ENCODE results near the gene THAP3.
"Not testable (repeated sequence)": the region's sequence is repeated elsewhere in the genome, so short reads cannot be mapped to it uniquely, and the experiment has no call there.

The THAP3 gene

DNA sequence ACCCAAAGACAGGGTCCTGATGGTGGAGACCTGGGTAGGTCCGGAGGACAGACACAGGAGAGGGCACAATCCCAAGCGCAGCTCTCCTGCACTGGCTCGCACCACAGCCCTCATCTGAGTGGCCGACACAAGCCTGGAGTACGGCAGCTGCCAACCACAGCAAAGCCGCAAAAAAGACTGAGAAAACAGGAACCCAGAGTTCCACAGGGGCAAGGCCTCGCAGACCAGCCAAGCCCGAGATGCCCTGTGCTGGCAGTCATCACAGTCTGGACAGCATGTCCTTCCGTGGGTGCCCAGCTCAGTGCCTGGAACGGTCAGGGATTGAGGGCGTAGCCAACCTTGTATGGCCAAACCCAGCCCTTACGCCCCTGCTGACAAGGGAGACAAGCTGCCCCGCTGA is 33.4 kb upstream of the THAP3 start:
- no peak for DNase-seq (ENCODE audit: low spot score)

DNA sequence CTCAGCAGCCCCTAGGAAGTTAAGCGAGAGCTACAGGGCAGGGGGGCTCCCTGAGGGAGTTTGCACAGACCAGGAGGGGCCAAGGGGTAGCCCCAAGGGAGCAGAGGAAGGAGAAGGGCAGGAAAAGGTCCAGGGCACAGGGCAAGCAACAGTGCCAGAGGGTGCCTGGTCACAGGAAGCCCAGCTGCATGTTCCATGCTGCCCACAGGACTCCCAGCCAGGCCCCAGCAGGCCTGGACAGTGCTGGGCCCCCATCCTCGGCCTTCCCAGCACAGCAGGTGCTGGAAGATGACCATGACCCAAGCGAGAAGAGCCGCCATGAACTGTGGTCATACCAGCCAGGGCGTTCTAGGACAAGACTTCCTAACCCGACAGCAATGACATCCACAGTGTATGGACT is 33.0 kb upstream of the THAP3 start:
- DNase-seq (ENCODE audit: low spot score), result no peak

DNA sequence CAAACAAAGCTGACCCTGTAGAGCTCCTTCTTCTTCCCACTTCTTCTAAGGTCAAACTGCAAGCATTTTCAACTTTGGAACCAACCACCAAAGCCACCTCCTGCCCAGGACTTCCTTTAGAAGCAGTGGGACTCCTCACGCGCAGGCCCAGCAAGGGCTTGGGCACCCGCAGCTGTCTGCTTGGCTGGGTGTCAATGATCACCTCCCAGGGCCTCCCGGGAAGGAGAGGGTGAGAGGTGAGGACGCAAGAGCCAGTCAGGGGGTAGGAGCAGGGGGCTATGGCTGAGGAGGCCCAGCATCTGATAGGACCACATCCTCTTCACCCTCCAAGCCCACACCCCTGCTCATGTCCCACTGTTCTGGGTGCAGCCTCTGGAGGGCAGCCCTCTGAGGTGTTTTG is 32.2 kb upstream of the THAP3 start:
- DNase-seq (ENCODE audit: low spot score), result no peak

DNA sequence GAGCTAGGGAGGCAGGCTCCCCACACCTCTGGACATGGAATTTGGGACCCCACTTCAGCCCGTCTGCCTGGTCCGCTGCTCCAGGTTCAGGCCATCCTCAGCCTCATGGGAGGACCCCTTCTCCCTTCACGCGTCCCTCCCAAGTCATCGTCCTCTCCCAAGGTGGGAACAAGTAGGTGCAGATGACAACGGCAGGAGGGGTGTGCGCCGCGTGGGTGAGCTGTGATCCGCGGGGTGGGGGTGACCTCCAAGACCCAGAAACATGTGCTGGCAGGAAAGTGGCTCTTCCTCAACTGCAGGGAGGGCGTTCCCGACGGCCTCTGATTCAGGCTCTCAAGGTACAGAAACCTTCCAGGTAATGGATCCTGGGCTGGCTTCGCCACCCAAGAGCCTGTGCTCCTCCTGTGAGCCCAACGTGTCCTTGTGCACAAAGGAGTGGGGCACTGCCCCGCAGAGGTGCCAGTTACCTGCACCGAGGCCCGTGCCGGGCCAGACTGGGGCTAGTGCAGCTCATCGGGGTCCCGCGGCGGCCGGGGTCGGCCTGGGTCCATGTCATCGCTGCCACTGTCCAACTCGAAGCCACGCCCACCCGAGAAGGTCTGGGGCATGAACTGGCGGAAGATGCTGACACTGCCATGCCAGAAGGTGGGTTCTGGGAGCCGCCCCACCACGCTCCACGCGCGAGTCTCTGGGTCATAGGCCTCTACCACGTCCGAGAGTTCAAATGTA is 31.6 kb upstream of the THAP3 start:
- DNase-seq (ENCODE audit: low spot score), result no peak

DNA sequence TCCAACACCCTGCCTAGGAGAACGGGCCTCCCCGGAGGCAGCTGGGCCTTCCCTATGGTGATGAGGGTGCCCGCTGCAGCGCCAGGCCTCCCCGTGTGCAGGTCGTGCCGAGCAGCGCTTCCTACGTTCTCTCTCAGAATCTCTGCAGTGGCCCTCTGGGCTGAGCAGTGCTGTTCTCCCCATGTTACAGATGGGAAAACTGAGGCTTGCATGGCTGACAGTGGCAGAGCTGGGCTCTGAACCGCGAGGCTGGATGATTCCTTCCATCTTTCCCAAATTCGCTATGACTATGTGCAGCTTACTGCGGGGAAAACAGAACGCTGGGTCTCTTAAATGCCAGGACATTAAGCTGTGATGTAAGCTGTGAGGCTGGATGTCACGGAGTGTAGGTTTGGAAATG is 30.9 kb upstream of the THAP3 start:
- DNase-seq (ENCODE audit: low spot score), result no peak

DNA sequence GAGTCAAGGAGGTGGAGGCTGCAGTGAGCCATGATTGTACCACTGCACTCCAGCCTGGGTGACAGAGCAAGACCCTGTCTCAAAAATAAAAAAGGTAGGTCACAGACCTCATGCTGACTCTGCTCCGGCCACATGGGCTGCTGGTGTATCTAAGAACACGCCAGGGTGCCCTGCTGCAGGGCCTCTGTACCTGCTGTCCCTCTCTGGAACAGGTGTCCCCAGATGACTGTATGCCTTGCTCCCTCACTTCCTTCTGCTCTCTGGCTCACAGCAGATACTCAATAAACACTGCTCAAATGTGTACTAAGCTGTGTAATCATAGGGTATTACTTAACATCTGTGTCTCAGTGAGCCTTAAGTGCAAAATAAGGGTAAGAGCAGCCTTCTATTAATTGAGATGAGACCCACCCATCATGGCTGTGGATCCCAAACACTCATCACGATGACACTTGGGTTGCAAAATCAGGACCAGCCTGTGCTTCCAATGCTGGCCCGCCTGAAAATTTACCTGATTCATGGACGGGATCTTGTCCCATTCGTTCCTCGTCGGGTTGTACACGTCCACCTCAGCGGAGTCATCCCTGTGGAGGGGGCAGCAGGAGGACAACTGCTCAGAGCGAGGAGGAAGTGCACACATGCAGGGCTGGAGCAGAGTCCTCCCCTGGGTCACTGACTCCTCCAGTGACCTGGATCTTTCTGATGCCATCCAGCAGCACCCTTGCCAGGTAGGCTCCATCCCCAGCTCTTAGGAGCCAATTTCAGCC is 29.5 kb upstream of the THAP3 start:
- no peak for DNase-seq (ENCODE audit: low spot score)

DNA sequence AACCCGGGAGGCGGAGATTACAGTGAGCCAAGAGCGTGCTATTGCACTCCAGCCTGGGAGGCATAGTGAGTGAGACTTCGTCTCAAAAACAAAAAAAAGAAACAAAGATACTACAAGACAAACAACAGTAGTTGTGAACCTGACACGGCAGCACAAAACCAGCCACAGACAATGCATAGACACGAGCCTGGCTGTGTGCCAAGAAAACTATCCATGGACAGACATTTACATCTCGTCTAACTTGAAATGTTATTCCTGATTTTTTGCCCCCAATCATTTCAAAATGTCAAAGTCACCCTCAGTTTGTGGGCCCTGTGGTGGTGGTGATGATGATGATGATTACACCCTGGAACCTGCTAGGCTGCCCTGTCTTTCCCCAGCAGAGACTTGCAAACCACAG is 28.3 kb upstream of the THAP3 start:
- DNase-seq (ENCODE audit: low spot score), result no peak

DNA sequence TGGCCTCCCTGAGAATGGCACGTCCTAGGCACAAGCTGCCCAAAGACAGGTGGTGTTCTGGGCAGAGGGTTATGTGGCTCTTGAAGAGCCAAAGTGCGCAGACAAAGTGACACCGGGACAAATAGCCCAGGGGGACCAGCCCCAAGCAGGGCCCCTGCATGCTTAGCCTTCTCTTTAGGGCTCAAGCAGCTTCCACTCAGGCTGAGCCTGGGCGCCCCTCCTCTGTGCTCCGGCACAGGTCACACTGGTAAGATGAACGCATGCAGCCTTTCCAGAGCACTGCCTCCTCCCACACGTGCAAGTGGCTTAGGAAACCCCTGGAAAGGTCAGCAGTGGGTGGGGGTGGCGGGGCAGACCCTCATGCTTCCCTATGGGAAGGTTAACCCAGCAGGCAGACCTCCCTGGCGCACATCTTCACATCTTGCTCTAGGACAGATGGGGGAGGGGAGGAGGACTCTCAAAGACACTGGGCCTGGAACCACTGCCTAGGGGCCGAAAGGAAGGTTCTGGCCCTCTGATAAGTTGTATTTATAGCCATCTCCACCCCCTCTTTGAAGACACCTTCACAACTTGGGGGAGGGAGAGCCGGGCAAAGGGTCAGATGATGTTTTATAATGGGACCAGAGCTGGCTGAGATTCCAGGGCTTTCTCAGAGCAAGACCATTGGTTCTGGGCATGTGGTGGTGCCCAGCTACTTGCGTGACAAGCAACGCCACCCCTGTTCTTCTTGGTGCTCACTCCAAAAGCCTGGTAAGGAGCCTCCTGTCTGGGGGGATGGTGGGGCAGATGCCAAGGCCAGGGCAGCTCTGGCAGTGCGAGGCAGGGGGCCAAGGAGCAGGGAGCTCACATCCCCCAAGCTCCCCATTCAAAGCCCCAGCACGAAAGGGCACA is 27.5 kb upstream of the THAP3 start:
- no peak for DNase-seq (ENCODE audit: low spot score)

DNA sequence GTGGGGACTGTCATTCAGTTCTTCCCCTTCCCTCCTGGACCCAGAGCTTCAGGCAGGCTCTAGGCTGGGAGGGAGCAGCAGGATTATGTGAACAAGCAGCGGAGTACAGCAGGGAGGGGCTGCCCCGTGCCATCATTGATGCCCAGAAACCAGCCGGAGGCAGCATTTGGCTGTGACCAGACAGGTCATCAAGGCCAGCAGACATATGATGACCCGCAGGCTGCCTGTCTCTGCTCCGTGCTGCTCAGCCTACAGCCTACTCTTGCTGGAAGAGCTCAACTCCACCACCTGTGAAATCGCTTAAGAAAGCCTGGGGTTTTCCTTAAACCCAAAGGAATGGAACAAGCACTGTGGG is 26.9 kb upstream of the THAP3 start:
- no peak for DNase-seq (ENCODE audit: low spot score)

DNA sequence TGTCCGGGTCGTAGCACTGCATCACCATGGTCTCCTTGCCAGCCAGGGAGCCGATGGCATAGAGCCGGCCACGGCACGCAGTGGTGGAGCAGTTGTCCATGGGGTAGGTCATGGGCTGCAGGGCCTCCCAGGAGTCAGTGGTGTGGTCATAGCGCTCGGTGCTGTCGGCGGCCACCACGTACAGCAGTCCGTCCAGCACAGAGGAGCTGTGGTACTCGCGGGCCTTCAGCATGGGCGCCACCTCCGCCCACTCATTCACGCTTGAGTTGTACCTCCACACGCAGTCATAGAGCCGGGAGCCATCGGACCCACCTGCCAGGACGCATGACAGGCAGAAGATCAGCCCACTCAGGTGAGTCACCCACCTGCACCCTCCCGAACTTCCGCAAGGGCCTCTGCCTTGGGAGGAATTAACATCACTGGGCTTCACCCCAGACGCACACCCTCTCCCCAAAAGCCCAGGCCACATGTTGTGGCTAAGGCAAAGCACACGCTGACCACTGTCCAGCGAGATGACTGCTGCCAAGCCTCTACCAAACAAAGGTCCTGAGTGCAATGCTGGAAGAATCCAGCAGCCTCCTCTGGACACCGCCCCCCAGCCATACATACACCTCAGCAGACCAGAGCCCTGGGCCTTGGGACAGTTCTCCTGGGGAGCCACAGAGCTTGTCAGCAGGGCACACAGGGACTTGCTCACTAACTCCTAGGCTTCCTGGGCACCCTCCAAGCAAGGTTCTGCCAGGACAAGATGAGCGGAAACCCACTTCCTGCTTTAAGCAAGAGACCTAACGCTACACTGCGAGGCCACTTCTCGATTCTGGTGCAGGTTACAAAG is 25.3 kb upstream of the THAP3 start:
- DNase-seq (ENCODE audit: low spot score), result no peak

DNA sequence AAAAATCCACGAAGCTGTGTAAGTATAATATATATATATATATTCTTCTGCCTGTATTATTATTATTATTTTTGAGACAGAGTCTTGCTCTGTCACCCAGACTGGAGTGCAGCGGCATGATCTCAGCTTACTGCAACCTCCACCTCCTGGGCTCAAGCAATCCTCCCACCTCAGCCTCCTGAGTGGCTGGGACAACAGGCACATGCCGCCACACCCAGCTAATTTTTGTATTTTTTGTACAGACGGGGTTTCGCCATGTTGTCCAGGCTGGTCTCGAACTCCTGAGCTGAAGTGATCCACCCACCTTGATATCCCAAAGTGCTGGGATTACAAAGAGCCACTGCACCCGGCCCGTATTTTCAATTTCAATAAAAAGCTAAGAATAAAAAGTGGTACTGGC is 24.7 kb upstream of the THAP3 start:
- not testable (repeated sequence) for DNase-seq (ENCODE audit: low spot score)

DNA sequence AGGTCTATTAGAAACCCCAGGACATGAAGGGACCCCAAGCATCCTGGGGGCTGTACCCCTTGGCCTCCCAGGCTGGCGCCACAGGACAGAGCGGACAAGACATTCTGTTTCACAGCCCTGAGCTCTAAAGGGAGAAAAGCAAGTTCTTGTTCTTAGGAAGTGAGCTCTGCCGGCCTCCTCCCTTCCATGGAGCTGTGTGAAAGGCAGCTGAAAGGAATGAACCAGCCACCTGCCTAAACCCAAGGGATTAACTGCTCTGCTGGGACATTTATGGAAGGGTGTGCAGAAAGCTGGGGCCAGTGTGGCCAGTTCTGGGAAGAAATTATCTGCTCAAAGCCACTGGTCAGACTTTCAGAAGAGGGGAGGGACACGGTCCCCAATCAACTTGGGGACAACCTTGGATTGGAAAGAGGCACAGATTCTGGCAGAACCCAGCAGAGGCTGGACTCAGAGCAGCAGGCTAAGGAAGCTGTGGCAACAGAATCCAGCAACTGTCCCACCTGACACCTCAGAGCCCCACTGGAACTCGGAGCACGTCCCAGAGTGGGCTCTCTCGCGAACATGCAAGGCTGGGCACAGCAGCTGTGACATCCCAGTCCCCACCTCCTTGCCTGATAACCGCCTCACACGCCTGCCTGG is 24.1 kb upstream of the THAP3 start:
- DNase-seq (ENCODE audit: low spot score), result no peak

DNA sequence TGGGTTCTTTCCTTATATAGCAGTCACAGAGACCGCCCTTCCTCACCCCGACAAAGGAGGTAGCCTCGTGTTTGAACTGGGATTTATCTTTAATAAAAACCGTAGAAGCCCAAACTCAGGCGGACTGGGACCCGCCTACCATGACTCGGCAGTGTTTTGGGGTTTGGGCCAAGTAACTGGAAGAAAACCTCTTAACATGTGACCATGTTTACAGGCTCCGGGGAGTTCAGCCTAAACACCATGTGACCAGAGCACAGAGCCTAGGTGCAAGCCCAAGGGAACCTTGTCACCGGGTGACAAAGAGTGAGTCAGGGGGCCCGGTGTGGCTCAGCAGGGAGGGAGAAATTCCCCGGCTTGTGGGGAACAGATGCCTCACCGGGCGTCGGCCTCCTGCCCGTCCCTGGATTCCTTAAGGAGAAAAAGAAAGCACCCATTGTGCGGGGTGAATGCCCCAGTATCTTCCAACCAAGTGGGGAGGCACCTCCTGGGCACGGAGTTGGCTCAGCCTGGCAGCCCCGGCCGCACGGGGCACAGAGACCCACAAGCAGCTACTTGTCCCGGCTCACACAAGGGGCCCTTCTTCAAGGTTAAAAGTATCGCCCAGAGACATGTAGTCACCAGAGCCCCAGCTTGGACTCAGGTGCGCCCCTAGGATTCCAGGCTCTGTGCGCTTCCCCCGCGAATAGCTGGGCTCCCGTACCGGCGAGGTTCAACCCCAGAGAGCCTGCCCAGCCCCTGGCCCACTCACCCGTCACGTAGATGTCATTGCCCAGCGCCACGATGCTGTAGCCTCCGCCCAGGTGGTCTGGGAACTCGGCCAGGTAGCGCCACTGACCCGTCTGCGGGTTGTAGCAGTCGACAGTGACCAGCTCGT is 23.4 kb upstream of the THAP3 start:
- peak; percentile 86 for DNase-seq (ENCODE audit: low spot score)

DNA sequence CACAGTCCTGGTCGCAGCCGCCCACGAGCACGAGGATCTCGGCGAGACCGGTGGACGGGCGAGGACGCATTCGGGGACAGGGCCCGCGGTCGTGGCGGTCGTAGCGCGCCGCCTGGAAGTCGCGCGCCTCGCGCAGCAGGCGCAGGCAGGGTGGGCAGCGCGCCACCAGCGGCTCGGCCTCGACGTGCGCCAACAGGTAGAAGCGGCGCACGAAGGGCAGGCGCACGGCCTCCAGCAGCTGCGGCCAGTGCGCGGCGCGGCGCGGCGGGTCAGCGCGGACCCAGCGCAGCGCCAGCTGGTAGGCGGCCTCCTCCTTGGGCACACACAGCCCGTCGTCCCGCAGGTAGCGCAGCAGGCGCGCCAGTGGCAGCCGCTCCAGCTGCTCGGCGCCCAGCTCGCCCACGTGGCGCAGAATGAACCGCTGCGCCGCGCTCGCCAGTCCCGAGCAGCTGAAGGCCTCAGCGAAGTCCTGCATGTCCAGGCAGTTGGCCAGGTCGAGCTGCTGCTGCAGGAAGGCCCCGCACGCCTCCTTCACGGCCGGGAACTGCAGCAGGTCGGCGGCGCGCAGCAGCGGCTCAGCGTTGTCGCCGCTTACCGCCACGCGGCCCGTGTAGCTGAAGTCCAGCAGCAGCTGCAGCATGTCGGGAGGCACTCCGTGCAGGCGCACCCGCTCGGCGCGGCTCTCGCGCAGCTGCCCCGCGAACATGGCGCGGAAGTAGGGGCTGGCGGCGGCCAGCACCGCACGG is 22.6 kb upstream of the THAP3 start:
- DNase-seq (ENCODE audit: low spot score), result peak; percentile 24

DNA sequence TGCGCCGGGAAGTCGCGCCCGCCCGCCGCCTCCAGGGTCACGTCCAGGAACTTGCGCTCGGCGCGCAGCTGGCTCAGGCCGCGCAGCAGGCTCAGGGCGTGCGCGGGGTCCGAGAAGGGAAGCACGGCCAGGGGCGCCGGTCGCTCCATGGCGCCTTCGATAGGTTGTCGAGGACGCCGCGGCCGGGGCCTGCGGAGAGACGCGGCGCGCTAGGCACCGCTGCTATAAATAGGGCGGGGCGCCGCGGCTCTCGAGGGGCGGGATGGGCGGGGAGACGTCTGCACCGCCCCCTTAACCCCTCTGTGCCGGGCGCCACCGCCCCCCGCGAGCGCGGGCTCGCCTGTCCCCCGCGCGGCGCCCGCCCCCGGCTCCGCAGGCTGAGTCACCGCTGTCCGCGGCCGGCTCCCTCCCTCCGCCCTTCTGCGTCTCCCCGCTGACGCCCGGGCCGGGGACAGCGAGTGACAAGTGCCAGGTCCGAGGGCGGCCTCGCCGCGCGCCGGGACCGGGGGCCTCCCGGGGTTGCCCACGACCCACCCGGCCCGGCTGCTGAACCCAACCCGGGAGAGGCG is 21.9 kb upstream of the THAP3 start, which contains the start of gene KLHL21:
Gene KLHL21 (minus strand): TSS at position 201 of the 569 bp plus-strand sequence. CDS start 52 bp downstream, at position 149.
- peak; percentile 83 for DNase-seq (ENCODE audit: low spot score)

DNA sequence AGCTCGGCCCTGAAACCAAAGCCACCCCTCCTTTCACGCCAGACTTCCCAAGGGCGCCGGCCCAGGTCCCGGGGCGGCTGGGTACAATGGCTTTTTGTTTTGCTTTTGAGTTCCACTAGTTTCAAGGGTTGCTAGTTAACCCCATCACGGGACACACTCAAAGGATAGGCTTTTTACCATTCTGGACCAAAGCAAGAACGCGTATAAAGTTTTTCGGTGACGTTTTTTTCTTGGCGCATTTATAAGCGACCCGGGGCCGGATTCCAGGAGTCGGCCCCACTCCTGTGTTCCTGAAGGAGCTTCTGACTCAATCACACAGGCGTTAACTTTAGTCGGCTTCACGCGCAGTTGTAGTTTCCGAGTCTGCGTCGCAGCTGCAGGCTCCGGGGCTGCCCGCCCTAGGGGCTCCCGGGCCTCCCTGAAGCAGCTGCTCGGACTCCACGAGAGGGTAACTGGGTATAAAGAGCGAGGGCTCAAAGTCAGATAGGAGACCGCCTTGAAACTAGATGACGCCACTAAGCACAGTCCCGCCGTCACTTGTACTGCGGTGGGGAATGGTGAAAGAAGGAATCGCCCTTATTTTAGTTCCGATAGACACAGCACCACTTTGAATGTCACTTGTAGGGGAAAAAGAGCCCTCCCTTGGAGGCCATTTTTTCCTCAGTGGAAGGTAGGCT is 21.3 kb upstream of the THAP3 start:
- peak; percentile 70 for DNase-seq (ENCODE audit: low spot score)

DNA sequence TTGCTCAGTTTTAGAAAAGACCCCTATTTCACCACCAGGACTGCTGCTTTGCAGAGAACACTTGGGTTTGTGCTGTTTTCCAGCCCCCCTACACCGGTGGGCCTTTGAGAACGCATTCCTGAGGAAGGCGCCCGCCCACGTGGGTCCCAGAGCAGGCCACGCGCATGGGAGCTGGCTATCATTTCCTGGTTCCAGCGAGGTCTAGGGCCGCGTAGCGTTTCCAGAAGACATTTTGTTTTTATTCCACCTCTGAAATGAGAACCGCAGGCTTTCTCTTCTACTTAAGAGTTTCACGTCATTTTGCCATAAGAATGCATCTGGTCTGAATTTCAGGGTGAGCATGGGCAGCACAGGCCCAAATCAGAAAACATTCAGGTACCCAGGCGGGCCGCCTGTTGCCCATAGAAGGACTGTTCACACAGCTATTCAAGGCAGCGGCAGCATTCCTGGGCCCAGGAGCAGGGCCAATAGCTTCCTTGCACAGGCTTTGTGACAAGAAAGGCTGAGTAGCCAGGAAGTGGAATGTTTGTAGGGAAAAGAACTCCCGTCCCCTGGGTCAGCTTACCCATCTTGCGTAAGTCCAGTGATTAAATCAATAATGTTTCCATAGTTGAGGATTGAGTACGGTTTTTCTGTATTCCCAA is 20.6 kb upstream of the THAP3 start:
- DNase-seq (ENCODE audit: low spot score), result peak; percentile 53

Measured in kidney capillary endothelial cell (primary cell).